K562 (cell line): ENCODE data around the gene ELOVL4. TPM values are rescaled to one million over a fixed set of nuclear protein-coding genes. Genes with fewer than 3 reads are reported as not detected.

ENCODE experiments used
- polyA plus RNA-seq, 8 experiments: library from polyadenylated mRNA; depleted of rRNA in 4 of 8; stranded (reverse) in 5 of 8; unstranded in 3 of 8; fragments of >200 nt; fragmentation: Nextera tagmentation in 2 of 8; fragmentation: Illumina TruSeq in 1 of 8; extraction: Ambion mirVana in 2 of 8; extraction: Trizol in 1 of 8; gene quantifications; 2 replicates each; pipeline versions ENCODE4 v1.2.1 to v1.2.3, GENCODE V29; 2011 to 2014; ENCODE audit warnings: inconsistent platforms in 1 of 8, missing spikeins in 1 of 8
- total RNA-seq, 7 experiments: library from RNA; depleted of rRNA in 6 of 7; stranded (reverse); fragments of >200 nt in 6 of 7; fragmentation: Illumina TruSeq in 2 of 7; extraction: Trizol in 2 of 7; gene quantifications; 2 replicates each; pipeline versions ENCODE4 v1.2.1 to v1.2.3, GENCODE V29; 2011 to 2021; ENCODE audit warnings: low replicate concordance in 1 of 7

ELOVL4 gene
- total and polyA plus RNA-seq, 9 of the 15 experiments (the other 6 are each of a cell fraction or from before 2014, with no cell fraction given): not detected

Other genes with a start within 250 kb of the ELOVL4 start
- 31.9 and 35.8 TPM in 2 replicates for gene TTK, start 57.1 kb upstream of the ELOVL4 start, total RNA-seq (2014; rRNA removed)
- 58.9 and 73.0 TPM in 2 replicates for gene TTK, start 57.1 kb upstream of the ELOVL4 start, total RNA-seq (2014; rRNA removed; fragmentation: Illumina TruSeq; extraction: Trizol)
- 49.5 and 54.3 TPM in 2 replicates for gene TTK, start 57.1 kb upstream of the ELOVL4 start, total RNA-seq (2015; rRNA removed; fragmentation: Illumina TruSeq; extraction: Trizol)
- gene TTK, start 57.1 kb upstream of the ELOVL4 start, total RNA-seq (2021): 37.7 and 38.3 TPM in 2 replicates
- gene TTK, start 57.1 kb upstream of the ELOVL4 start, polyA plus RNA-seq (2011; rRNA removed): 41.9 and 54.5 TPM in 2 replicates
- 46.2 and 58.2 TPM in 2 replicates for gene TTK, start 57.1 kb upstream of the ELOVL4 start, polyA plus RNA-seq (2014; fragmentation: Illumina TruSeq; extraction: Trizol)
- gene TTK, start 57.1 kb upstream of the ELOVL4 start, polyA plus RNA-seq (2014; fragmentation: Nextera tagmentation; extraction: Ambion mirVana): 10 to 100 TPM; 32.7 to 52.8 TPM
- 32.2 and 33.3 TPM in 2 replicates for gene TTK, start 57.1 kb upstream of the ELOVL4 start, polyA plus RNA-seq (2014; rRNA removed)
- gene BCKDHB, start 159.1 kb upstream of the ELOVL4 start, total RNA-seq (2014; rRNA removed): 7.2 TPM in 2 replicates
- gene BCKDHB, start 159.1 kb upstream of the ELOVL4 start, total RNA-seq (2014; rRNA removed; fragmentation: Illumina TruSeq; extraction: Trizol): 9.1 and 10.3 TPM in 2 replicates
- 6.4 and 6.9 TPM in 2 replicates for gene BCKDHB, start 159.1 kb upstream of the ELOVL4 start, total RNA-seq (2015; rRNA removed; fragmentation: Illumina TruSeq; extraction: Trizol)
- 9.4 and 10.1 TPM in 2 replicates for gene BCKDHB, start 159.1 kb upstream of the ELOVL4 start, total RNA-seq (2021)
- gene BCKDHB, start 159.1 kb upstream of the ELOVL4 start, polyA plus RNA-seq (2011; rRNA removed): 11.0 and 23.7 TPM in 2 replicates
- 6.9 and 7.5 TPM in 2 replicates for gene BCKDHB, start 159.1 kb upstream of the ELOVL4 start, polyA plus RNA-seq (2014; fragmentation: Illumina TruSeq; extraction: Trizol)
- gene BCKDHB, start 159.1 kb upstream of the ELOVL4 start, polyA plus RNA-seq (2014; fragmentation: Nextera tagmentation; extraction: Ambion mirVana): 1 to 10 TPM; 4.1 to 4.4 TPM
- 9.6 and 10.3 TPM in 2 replicates for gene BCKDHB, start 159.1 kb upstream of the ELOVL4 start, polyA plus RNA-seq (2014; rRNA removed)